ENCODE measurements around the gene SAMSN1. TPM values are rescaled to one million over a fixed set of nuclear protein-coding genes. Genes with fewer than 3 reads are reported as not detected.

The SAMSN1 gene
- total and polyA plus RNA-seq, 2 of the 8 experiments (the other 6 are each of a cell fraction or from before 2014, with no cell fraction given), result 0.50 to 3.0 TPM

- no peak overlapping the region for H2BK5ac ChIP-seq (ENCODE audit: low read depth, low read length)
- H3K14ac ChIP-seq (ENCODE audit: insufficient read length), result no peak overlapping the region
- H3K23me2 ChIP-seq (ENCODE audit: low read depth, low read length), result no peaks in the 10 kb centered on the region
- ChIA-PET CTCF (ENCODE audit: partially characterized antibody) (no interaction called here), POLR2A (ENCODE audit: partially characterized antibody) (interaction anchor here (0.9 kb wide), 1 partner anchor 13 kb away, joined by 3 read pairs; no protein-coding TSS in a partner anchor)
- no peak overlapping the region for H3K56ac ChIP-seq (replicated peaks; ENCODE audit: insufficient read length, low read depth, low read length)
- no peak overlapping the region for H3K18ac ChIP-seq (ENCODE audit: extremely low read depth, low read length)
- no peak overlapping the region for H4K8ac ChIP-seq (ENCODE audit: extremely low read depth, insufficient read depth, low read length)
- H3K9ac ChIP-seq (replicated peaks in 1 of 4; ENCODE audit: extremely low read depth in 1 of 4, low read depth in 3 of 4, low read length in 3 of 4), result no peak overlapping the region
- H3K27ac ChIP-seq (ENCODE audit: low read depth, low read length), result no peak overlapping the region
- DNase-seq (ENCODE audit: low read depth in 1 of 2, low spot score in 2 of 2) (no peak), FAIRE-seq (no peak)
- 74% methylated on average over 7 of the region's 7 CpGs; no CpG with 5 or more reads in 1 of the 2 experiments for WGBS, 2 experiments (ENCODE audit: extremely low coverage in 1 of 2, insufficient coverage in 1 of 2, insufficient read length in 1 of 2, insufficient replicate concordance in 2 of 2, low coverage in 1 of 2, low lambda C conversion rate in 2 of 2, missing lambda C conversion rate in 1 of 2)
- no peaks in the 10 kb centered on the region for H3K4me1 ChIP-seq (replicated peaks in 1 of 4; ENCODE audit: control insufficient read depth in 3 of 4, insufficient read depth in 4 of 4, low read length in 3 of 4)
- H2BK20ac ChIP-seq (ENCODE audit: low read length), result no peak overlapping the region
- no peak for TF ChIP-seq FOSL1 (IDR thresholded peaks at IDR 0.05; ENCODE audit: insufficient read depth, low read depth, low read length)
- TF ChIP-seq ASH2L (IDR thresholded peaks at IDR 0.05; ENCODE audit: low read length), result no peak
- TF ChIP-seq KDM4A (IDR thresholded peaks at IDR 0.05; ENCODE audit: low read depth, low read length, severe bottlenecking), result no peak
- TF ChIP-seq JUN (IDR thresholded peaks at IDR 0.05; ENCODE audit: low read depth, low read length), result no peak
- no peak for TF ChIP-seq RXRA (IDR thresholded peaks at IDR 0.05; ENCODE audit: insufficient read depth, low read depth, low read length)
- no peak for TF ChIP-seq CHD1 (IDR thresholded peaks at IDR 0.05; ENCODE audit: low read depth, low read length)
- no peak for TF ChIP-seq JUND (IDR thresholded peaks at IDR 0.05; ENCODE audit: low read length)
- no peaks in the 10 kb centered on the region for H3K36me3 ChIP-seq (ENCODE audit: control insufficient read depth in 2 of 4, insufficient read depth in 4 of 4, low read length in 3 of 4)
- no peak overlapping the region for H4K5ac ChIP-seq (ENCODE audit: insufficient read length, low read depth, low read length)
- no peak overlapping the region for H2BK15ac ChIP-seq (ENCODE audit: low read length)
- no peaks in the 10 kb centered on the region for H4K20me1 ChIP-seq (replicated peaks in 1 of 2; ENCODE audit: control insufficient read depth in 1 of 2, insufficient read depth in 2 of 2, low read length in 2 of 2)
- no peak overlapping the region for H3K4me2 ChIP-seq (ENCODE audit: insufficient read depth in 1 of 2, low read depth in 2 of 2, low read length in 2 of 2)
- H3K9me3 ChIP-seq (ENCODE audit: insufficient read depth in 2 of 2, low read depth in 1 of 2, low read length in 1 of 2), result no peaks in the 10 kb centered on the region; a peak in 1 of 4 replicates
- H3K79me2 ChIP-seq (ENCODE audit: control insufficient read depth in 1 of 2, insufficient read depth in 2 of 2, low read length in 2 of 2), result no peaks in the 10 kb centered on the region
- no peak overlapping the region for H3K4me3 ChIP-seq (ENCODE audit: extremely low read depth in 1 of 4, insufficient read depth in 2 of 4, low read depth in 3 of 4, low read length in 4 of 4)
- H2AFZ ChIP-seq (ENCODE audit: low read length), result no peak overlapping the region
- H3K79me1 ChIP-seq (ENCODE audit: low read depth, low read length), result no peaks in the 10 kb centered on the region
- H2AK5ac ChIP-seq (ENCODE audit: low read depth, low read length), result no peak overlapping the region
- H3K23ac ChIP-seq (ENCODE audit: insufficient read length), result no peak overlapping the region
- H2BK12ac ChIP-seq (ENCODE audit: low read depth, low read length), result no peak overlapping the region
- no peak overlapping the region for H3K4ac ChIP-seq (replicated peaks; ENCODE audit: insufficient read length, low read depth, low read length)
- H3K27me3 ChIP-seq (replicated peaks in 1 of 4; ENCODE audit: control insufficient read depth in 3 of 4, extremely low read depth in 1 of 4, insufficient read depth in 3 of 4, low read length in 3 of 4), result no peaks in the 10 kb centered on the region
- H4K91ac ChIP-seq (replicated peaks; ENCODE audit: insufficient read length, low read length), result no peak overlapping the region
- no peak overlapping the region for H2BK120ac ChIP-seq (replicated peaks; ENCODE audit: low read depth, low read length)
Measured at GRCh38 chr21:14589855-14590563, 43.9 kb upstream of the SAMSN1 start.

Data from H1 (cell line).